ENCODE measurements around the gene RNF217. TPM values are rescaled to one million over a fixed set of nuclear protein-coding genes. Genes with fewer than 3 reads are reported as not detected.

The RNF217 gene
- total RNA-seq, 2 experiments from 2014 or later: 1.1 to 2.0 TPM

- Mint-ChIP-seq H3K4me3 (no peak overlapping the region), H3K36me3 (ENCODE audit: low read depth) (no peaks in the 10 kb centered on the region), H3K27ac (no peak overlapping the region), H3K9me3 (peaks cover 3% of the 10 kb centered on the region), H3K4me1 (no peaks in the 10 kb centered on the region), H3K27me3 (no peaks in the 10 kb centered on the region)
- ChIA-PET POLR2A (no interaction called here), CTCF (no interaction called here)
- DNase-seq: no peak
These were observed 113.7 kb downstream of the RNF217 start for GRCh38 chr6:125075741-125076481.

GRCh38 chr6:125076482-125076742 is 114.2 kb downstream of the RNF217 start:
- H3K4me1 Mint-ChIP-seq: no peaks in the 10 kb centered on the region
- POLR2A ChIA-PET: no interaction called here
- no peak for DNase-seq
- no peaks in the 10 kb centered on the region for H3K36me3 Mint-ChIP-seq (ENCODE audit: low read depth)
- H3K27me3 Mint-ChIP-seq: no peaks in the 10 kb centered on the region
- H3K4me3 Mint-ChIP-seq: no peak overlapping the region
- CTCF ChIA-PET: no interaction called here
- peaks cover 3% of the 10 kb centered on the region for H3K9me3 Mint-ChIP-seq
- H3K27ac Mint-ChIP-seq: no peak overlapping the region

GRCh38 chr6:125077453-125077852 is 115.2 kb downstream of the RNF217 start:
- Mint-ChIP-seq H3K9me3 (peaks cover 3% of the 10 kb centered on the region), H3K27ac (no peak overlapping the region), H3K4me1 (no peaks in the 10 kb centered on the region), H3K36me3 (ENCODE audit: low read depth) (no peaks in the 10 kb centered on the region), H3K4me3 (no peak overlapping the region), H3K27me3 (no peaks in the 10 kb centered on the region)
- ChIA-PET CTCF (no interaction called here), POLR2A (no interaction called here)
- DNase-seq: no peak

- ChIA-PET POLR2A (no interaction called here), CTCF (no interaction called here)
- Mint-ChIP-seq H3K36me3 (ENCODE audit: low read depth) (no peaks in the 10 kb centered on the region), H3K4me1 (no peaks in the 10 kb centered on the region), H3K27me3 (no peaks in the 10 kb centered on the region), H3K27ac (no peak overlapping the region), H3K9me3 (no peaks in the 10 kb centered on the region), H3K4me3 (no peak overlapping the region)
- DNase-seq: no peak
These were observed 116.5 kb downstream of the RNF217 start for GRCh38 chr6:125078602-125079321.

GRCh38 chr6:125082908-125083683 is 120.9 kb downstream of the RNF217 start:
- no peaks in the 10 kb centered on the region for H3K9me3 Mint-ChIP-seq
- H3K27ac Mint-ChIP-seq: no peak overlapping the region
- CTCF ChIA-PET: no interaction called here
- no peaks in the 10 kb centered on the region for H3K4me1 Mint-ChIP-seq
- POLR2A ChIA-PET: no interaction called here
- H3K4me3 Mint-ChIP-seq: no peak overlapping the region
- DNase-seq: no peak
- no peaks in the 10 kb centered on the region for H3K36me3 Mint-ChIP-seq (ENCODE audit: low read depth)
- H3K27me3 Mint-ChIP-seq: no peaks in the 10 kb centered on the region

GRCh38 chr6:125083684-125083990 is 121.4 kb downstream of the RNF217 start:
- Mint-ChIP-seq H3K36me3 (ENCODE audit: low read depth) (no peaks in the 10 kb centered on the region), H3K27me3 (no peaks in the 10 kb centered on the region), H3K4me3 (no peak overlapping the region), H3K27ac (no peak overlapping the region), H3K4me1 (no peaks in the 10 kb centered on the region), H3K9me3 (no peaks in the 10 kb centered on the region)
- no peak for DNase-seq
- CTCF ChIA-PET: no interaction called here
- POLR2A ChIA-PET: no interaction called here

GRCh38 chr6:125086716-125087115 is 124.5 kb downstream of the RNF217 start:
- Mint-ChIP-seq H3K9me3 (no peaks in the 10 kb centered on the region), H3K27ac (no peak overlapping the region), H3K27me3 (peaks cover 2% of the 10 kb centered on the region), H3K4me1 (no peaks in the 10 kb centered on the region), H3K4me3 (no peak overlapping the region), H3K36me3 (ENCODE audit: low read depth) (no peaks in the 10 kb centered on the region)
- DNase-seq: no peak
- ChIA-PET CTCF (no interaction called here), POLR2A (no interaction called here)

- ChIA-PET POLR2A (no interaction called here), CTCF (no interaction called here)
- no peaks in the 10 kb centered on the region for H3K36me3 Mint-ChIP-seq (ENCODE audit: low read depth)
- no peaks in the 10 kb centered on the region for H3K4me1 Mint-ChIP-seq
- H3K4me3 Mint-ChIP-seq: no peak overlapping the region
- no peaks in the 10 kb centered on the region for H3K9me3 Mint-ChIP-seq
- no peak for DNase-seq
- H3K27me3 Mint-ChIP-seq: peaks cover 2% of the 10 kb centered on the region
- no peak overlapping the region for H3K27ac Mint-ChIP-seq
These were observed 126.7 kb downstream of the RNF217 start for GRCh38 chr6:125088963-125089362.

GRCh38 chr6:125094563-125094962 is 132.3 kb downstream of the RNF217 start:
- Mint-ChIP-seq H3K4me1 (no peaks in the 10 kb centered on the region), H3K27me3 (peaks cover 5% of the 10 kb centered on the region), H3K27ac (no peak overlapping the region), H3K9me3 (no peaks in the 10 kb centered on the region), H3K4me3 (no peak overlapping the region), H3K36me3 (ENCODE audit: low read depth) (no peaks in the 10 kb centered on the region)
- CTCF ChIA-PET: no interaction called here
- no peak for DNase-seq
- POLR2A ChIA-PET: no interaction called here

- DNase-seq: no peak
- Mint-ChIP-seq H3K4me3 (no peak overlapping the region), H3K4me1 (peaks cover 1% of the 10 kb centered on the region), H3K27me3 (peaks cover 11% of the 10 kb centered on the region), H3K27ac (no peak overlapping the region), H3K9me3 (no peaks in the 10 kb centered on the region), H3K36me3 (ENCODE audit: low read depth) (no peaks in the 10 kb centered on the region)
- ChIA-PET POLR2A (no interaction called here), CTCF (interaction anchor here (0.6 kb wide), 1 partner anchor 792 kb away, joined by 3 read pairs; no protein-coding TSS in a partner anchor)
These were observed 133.5 kb downstream of the RNF217 start for GRCh38 chr6:125095580-125096301.

- POLR2A ChIA-PET: no interaction called here
- H3K9me3 Mint-ChIP-seq: no peaks in the 10 kb centered on the region
- DNase-seq: no peak
- CTCF ChIA-PET: no interaction called here
- no peak overlapping the region for H3K4me3 Mint-ChIP-seq
- H3K36me3 Mint-ChIP-seq (ENCODE audit: low read depth): no peaks in the 10 kb centered on the region
- no peak overlapping the region for H3K27ac Mint-ChIP-seq
- peaks cover 1% of the 10 kb centered on the region for H3K4me1 Mint-ChIP-seq
- H3K27me3 Mint-ChIP-seq: peaks cover 11% of the 10 kb centered on the region
These were observed 134.9 kb downstream of the RNF217 start for GRCh38 chr6:125097186-125097585.

GRCh38 chr6:125098253-125098652 is 136.0 kb downstream of the RNF217 start:
- POLR2A ChIA-PET: no interaction called here
- Mint-ChIP-seq H3K36me3 (ENCODE audit: low read depth) (no peaks in the 10 kb centered on the region), H3K9me3 (no peaks in the 10 kb centered on the region), H3K4me3 (no peak overlapping the region), H3K27ac (no peak overlapping the region), H3K27me3 (peaks cover 11% of the 10 kb centered on the region), H3K4me1 (peaks cover 1% of the 10 kb centered on the region)
- no peak for DNase-seq
- CTCF ChIA-PET: interaction anchor here (0.6 kb wide), 1 partner anchor 214 kb away, joined by 3 read pairs; no protein-coding TSS in a partner anchor
